ENCODE results near the gene HES2.
A peak's percentile ranks its signal among the peaks of the same experiment; 100 is the strongest.
"Not testable (repeated sequence)": the region's sequence is repeated elsewhere in the genome, so short reads cannot be mapped to it uniquely, and the experiment has no call there.

HES2 gene

DNA sequence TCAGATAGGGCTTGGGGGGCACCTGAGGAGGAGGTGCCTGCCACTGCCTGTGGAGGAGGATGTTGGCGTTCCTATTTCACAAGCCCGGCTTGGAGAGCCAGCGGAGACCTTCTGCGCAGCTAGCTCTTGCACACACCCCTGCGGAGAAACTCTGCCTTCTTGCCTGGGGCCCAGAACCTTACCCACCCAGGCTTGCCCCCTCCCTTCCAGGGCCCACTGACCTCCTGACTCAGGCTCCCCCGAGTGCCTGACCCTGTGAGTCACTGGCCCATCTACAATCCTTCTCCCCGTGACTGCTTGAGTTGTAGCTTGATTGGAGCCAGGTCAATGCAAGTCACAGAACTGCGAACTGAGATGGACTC lies 3.4 kb downstream of the HES2 start:
- no peak for DNase-seq

DNA sequence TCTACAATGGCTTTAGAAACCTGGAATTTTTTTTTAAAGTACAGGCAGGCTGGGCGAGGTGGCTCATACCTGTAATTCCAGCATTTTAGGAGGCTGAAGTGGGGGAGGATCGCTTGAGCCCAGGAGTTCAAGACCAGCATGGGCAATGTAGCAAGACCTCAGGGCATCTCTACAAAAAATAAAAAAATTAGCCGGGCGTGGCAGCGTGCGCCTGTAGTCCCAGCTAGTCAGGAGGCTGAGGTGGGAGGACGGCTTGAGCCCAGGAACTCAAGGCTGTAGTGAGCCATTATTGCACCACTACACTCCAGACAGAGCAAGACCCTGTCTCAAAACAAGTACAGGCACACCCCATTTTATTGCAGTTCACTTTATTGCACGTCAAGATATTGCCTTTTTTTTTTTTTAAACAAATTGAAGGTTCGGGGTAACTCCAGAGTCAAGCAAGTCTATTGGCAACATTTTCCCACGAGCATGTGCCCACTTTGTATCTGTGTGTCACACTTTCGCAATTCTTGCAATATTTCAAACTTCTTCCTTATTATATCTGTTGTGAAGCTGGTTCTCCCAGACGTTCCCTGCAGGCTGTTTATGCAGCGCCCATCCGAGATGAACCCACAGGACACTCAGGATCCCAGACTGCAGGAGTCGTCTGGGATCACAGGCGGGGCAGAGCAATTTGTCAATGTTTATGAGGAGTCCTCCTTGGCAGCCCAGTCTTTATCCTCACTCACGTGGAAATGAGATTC lies 4.7 kb downstream of the HES2 start:
- DNase-seq, result peak; percentile 64 to 81 (median 78)

DNA sequence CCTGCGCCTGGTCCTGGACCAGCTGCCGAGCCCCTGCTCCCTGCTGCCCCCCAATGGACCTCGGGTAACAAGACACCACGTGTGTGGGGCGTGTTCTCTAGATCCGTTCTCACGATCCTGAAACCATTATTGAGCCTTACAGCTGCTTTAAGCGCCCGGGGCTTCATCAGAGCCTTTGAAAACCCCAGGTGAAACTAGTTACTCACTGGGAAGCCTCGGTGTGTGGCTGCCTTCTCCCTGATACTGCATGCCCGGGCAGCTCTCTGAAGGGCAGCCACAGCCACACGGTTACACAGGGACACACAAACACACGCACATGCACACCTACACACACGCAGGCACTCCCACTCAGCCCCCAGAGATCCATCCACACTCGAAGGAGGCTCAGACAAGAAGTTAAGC lies 5.3 kb downstream of the HES2 start:
- peak; percentile 35 to 61 (median 39) for DNase-seq

DNA sequence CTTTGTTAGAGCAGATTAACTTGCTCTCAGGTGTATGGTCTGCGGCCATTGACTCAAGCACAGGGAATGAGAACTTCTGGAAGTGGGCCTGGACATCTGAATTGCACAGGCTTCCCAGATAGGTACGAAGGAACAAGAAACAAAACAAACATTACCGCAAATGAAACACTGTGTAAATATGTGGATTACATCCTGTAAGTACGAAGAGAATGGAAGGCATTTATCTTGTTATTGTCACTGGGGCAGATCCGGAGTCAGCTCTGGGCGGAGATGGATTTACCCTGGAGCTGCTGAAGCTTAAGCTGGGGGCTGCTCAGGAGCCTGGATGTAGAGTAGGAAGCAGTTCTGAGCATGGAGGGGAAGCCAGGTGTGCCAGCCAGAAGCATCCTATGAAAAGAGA lies 6.8 kb downstream of the HES2 start:
- no peak for DNase-seq

DNA sequence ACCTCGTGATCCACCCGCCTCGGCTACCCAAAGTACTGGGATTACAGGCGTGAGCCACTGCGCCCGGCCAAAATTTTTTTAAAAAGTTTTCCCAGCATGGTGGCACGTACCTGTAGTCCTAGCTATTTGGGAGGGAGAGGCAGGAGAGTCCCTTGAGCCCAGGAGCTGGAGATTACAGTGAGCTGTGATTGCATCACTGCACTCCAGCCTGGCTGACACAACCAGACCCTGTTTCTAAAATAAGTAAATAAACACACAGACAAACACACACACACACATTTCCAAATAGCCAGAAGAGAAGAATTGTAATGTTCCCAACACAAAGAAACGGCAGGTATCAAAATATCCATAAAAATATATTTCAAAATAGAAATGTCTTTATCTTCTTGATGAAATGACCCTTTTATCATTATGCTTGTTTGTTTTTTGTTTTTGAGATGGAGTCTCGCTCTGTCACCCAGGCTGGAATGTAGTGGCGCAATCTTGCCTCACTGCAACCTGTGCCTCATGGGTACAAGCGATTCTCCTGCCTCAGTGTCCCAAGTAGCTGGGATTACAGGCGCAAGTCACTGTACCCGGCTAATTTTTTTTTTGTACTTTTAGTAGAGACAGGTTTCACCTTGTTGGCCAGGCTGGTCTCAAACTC lies 9.3 kb downstream of the HES2 start:
- no peak for DNase-seq

DNA sequence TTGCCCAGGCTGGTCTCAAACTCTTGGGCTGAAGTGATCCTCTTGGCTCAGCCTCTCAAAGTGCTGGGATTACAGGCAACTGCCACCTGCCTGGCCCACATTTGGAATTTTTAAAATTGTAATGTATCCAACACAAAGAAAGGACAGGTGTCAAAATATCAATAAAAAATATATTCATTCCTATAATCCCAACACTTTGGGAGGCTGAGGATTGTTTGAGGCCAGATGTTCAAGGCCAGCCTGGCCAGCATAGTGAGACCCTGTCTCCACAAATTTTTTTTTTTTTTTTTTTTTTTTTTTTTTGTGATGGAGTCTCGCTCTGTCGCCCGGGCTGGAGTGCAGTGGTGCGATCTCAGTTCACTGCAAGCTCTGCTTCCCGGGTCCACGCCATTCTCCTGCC lies 10.0 kb downstream of the HES2 start:
- no peak for DNase-seq

DNA sequence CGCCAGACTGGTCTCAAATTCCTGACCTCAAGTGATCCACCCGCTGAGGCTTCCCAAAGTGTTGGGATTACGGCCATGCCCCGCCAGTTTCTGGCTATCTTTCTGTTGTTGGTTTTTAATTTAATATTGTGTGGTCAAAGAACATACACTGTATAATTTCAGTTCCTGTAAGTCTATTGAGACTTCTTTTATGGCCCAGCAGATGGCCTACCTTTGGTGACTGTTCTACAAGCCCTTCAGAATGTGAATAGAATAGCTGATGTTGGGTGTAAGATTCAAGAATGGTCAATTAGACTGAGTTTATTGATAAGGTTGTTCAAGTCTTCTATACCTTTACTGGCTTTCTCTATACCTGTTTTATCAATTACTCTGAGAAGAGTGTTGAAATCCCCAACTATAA lies 10.7 kb downstream of the HES2 start:
- DNase-seq, result no peak

DNA sequence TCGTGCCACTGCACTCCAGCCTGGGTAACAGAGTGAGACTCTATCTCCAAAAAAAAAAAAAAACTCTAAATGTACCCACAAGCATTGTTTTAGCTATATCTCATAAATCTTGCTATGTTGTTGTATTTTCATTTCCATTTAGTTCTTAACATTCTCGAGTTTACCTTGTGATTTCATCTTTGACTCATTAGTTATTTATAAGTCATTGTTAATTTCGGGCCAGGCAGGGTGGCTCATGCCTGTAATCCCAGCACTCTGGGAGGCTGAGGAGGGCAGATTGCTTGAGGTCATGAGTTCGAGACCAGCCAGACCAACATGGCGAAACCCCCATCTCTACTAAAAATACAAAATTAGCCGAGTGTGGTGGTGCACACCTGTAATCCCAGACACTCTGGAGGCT lies 11.7 kb downstream of the HES2 start:
- DNase-seq, result no peak

DNA sequence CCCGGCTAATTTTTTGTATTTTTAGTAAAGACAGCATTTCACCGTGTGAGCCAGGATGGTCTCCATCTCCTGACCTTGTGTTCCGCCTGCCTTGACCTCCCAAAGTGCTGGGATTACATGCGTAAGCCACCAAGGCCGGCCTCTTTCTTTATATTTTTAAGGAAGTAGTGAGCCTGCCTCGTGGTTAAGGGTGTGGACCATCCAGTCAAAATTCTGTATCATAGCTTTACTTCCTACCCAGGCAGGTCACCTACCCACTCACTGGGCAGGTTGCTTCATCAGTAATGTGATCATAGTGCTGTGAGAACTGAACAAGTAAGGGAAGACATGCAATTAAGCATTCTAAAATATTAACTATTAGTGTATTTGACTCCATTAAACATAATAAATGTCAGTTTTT lies 18.0 kb downstream of the HES2 start:
- DNase-seq, result peak; percentile 71 to 81 (median 73)

DNA sequence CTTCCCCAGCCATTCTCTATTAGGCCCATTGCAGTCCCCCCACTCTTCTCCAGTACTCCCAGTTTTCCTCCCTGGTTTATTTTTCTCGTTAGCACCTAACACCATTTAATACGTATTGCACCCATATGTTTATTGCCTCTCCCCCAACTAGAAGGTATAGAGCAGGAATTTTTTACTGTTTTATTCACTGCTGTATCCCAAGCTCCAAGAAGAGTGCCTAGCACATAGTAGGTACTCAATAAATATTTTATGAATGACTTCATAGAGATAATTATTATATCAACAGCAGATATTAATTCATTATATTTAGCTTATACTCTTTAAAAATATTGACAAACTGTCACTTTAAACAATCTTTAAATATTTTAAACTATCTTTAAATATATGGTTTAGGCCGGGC lies 20.4 kb downstream of the HES2 start:
- DNase-seq, result no peak

DNA sequence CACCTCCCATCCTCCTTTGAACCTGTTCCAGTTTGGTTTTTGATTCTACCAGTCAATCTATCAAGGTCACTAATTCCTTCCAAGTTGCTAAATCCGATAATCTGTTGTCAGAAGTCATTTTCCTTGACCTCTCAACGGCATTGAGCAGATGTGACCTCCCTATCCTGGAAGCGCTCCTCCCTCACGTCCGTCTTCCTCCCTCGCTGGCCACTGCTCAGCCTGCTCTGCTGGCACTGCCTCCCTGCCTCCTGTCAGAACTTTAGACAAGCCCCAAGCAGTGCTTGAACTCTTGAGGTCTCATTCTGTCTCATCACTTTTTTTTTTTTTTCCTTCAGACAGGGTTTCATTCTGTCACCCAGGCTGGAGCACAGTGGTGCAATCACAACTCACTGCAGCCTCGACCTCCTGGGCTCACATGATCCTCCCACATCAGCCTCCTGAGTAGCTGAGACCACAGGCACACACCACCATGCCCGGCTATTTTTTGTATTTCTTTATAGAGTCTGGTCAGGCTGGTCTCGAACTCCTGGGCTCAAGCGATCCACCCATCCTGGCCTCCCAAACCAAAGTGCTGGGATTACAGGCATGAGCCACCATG lies 21.8 kb downstream of the HES2 start:
- DNase-seq, result no peak

DNA sequence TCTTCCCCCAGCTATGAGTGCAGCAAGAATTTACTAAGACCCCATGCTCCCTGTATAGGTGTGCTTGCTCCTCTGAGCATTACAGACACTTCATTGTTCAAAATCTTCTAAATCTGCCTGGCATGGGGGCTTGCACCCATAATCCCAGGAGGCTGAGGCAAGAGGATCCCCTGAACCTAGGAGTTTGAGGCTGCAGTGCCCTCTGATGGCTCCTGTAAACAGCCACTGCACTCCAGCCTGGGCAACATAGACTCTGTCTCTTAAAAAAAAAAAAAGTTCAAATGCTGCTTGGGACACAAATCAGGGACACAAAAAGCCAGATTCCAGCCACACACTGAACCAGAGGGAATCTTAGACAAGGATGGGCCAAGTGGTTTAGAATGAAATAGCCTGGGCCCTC lies 22.7 kb downstream of the HES2 start:
- DNase-seq, result no peak

DNA sequence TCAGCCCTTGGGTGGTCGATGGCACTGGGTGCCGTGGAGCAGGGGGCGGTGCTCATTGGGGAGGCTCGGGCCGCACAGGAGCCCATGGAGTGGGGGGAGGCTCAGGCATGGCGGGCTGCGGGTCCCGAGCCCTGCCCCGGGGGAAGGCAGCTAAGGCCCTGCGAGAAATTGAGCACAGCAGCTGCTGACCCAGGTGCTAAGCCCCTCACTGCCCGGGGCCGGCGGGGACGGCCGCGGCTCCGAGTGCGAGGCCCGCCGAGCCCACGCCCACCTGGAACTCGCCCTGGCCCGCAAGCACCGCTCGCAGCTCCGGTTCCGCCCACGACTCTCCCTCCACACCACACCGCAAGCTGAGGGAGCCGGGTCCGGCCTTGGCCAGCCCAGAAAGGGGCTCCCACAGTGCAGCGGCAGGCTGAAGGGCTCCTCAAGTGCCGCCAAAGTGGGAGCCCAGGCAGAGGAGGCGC lies 23.9 kb downstream of the HES2 start:
- not testable (repeated sequence) for DNase-seq

DNA sequence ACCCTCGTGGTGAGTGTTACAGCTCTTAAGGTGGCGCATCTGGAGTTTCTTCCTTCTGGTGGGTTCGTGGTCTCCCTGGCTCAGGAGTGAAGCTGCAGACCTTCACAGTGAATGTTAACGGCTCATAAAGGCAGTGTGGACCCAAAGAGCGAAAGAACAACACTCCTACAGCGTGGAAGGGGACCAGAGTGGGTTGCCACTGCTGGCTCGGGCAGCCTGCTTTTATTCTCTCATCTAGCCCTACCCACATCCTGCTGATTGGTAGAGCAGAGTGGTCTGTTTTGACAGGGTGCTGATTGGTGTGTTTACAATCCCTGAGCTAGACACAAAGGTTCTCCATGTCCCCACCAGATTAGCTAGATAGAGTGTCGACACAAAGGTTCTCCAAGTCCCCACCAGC lies 24.6 kb downstream of the HES2 start:
- not testable (repeated sequence) for DNase-seq

DNA sequence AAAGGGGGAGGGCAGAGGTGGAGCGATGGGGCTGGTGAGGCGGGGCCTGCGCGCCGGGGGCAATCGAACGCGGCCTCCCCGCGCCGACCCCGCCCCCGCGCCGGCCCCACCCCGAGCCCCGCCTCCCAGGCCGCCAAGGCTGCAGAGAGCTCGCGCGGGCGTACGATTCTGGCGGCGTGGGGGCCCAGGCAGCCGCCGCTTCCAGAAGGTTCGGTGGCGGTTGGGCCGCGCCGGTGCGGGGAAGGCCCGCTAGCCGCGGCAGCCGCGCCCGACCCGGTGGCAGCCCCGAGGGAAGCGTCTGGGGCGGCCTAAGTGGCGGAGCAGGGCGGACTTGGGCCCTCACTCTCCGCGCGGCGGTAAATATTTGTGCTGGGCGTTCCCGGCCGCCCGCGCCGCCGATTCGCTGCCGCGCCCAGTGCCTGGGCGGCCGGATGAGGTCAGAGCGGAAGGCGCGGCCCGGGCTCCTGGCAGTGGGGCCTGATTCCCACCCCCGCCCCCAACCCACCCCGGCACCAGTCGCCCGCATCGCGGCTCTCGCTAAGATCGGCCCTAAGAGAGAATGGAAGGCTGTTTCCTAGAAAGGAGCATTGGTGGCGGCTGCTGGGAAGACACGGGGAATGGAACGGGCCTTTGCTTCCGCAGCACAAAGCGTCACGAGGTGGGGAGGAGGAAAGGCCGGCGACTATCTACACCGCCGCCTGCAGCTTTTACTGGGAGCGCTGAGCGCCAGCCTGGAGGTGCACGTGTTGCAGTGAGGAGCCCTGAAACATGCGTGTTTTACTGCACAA lies 26.1 kb downstream of the HES2 start, which contains the start of gene ACOT7:
Gene ACOT7 (minus strand): TSS at position 368 of the 788 bp plus-strand sequence. CDS start 368 bp downstream, outside the sequence.
- DNase-seq, result peak; percentile 89 to 98 (median 96)

DNA sequence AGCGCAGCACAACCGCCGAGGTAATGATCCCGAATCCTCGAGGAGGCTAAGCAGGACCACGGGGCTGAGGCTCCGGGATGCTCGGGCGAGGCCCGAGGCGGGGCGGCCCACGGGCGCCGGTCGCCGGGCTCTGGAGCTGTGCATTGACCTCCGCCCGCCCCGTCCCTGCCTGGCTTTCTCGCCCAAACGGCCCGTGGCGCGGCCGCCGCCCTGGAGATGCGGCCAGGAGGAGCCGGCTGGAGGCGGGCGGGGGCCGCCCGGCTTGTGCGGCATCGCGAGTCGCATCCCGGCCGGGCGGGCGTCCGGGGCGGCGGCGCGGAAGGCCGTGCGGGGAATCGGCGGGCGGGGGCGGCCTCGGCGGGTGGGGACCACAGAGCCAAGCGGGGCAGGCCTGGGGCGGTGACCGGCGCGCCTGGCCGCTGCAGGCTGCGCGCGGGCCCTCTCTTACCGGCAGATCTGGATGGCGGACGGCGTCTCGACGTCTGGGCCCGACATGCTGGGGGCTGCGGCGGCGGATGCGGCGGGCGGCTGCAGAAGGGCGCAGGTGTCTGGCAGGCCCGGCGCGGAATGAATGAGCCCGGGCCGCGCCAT lies 26.8 kb downstream of the HES2 start:
- DNase-seq, result peak; percentile 32 to 74 (median 52)

DNA sequence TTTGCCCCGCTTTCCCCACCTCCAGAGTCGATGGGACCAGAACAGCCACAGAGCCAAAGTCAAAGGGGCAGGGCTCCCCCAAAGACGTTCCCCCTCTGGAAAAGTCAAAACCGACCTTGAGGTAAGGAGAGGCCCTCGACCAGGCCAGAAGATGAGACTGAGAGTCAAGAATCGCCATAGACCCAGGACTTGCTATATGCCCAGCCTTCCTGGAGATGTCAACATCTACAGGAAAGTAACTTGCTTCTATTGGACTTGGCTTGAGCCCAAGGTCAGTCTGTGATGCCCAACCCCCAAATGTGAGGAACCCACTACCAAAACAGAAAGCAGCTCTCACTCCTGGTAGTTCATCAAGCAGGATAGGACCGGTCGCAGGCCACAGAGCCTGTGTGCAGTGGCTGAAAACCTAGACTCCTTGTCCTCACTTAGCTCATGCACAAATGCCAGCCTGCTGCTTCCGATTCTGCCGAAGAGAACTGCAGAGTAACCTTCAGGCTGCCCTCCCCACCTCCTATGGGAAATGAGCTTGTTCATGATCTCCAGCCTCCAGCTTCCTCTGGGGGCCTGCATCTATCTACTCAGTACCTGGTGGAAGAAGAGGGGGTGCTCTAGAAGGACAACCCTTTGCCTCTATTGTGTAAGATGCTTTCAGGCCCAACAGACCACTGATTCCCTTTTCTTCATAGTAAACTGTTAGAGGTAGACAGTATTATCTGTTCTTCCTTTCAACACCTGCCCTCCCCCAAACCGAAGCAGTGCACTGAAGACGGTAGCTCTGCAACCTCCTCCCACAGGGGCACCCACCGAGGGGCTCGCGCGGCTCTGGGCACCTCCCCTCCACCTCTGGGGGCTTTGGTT lies 27.5 kb downstream of the HES2 start:
- no peak for DNase-seq

DNA sequence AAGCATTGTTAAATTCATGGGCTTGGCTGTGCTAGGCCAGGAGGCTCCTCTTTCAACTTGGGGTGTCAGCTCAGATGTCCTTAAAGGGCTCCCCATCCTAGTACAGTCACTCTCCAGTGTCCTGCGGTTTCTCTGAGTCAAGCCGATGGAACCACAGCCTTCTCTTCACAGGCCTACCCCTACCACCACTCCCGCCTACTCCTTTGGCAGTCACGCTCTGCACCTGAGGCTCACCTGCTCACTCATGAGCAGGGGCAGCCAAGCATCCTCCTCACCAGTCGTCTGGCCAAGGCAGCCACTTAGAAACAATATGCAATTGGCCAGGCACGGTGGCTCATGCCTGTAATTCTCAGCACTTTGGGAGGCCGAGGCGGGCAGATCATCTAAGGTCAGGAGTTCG lies 29.7 kb downstream of the HES2 start:
- DNase-seq, result no peak

DNA sequence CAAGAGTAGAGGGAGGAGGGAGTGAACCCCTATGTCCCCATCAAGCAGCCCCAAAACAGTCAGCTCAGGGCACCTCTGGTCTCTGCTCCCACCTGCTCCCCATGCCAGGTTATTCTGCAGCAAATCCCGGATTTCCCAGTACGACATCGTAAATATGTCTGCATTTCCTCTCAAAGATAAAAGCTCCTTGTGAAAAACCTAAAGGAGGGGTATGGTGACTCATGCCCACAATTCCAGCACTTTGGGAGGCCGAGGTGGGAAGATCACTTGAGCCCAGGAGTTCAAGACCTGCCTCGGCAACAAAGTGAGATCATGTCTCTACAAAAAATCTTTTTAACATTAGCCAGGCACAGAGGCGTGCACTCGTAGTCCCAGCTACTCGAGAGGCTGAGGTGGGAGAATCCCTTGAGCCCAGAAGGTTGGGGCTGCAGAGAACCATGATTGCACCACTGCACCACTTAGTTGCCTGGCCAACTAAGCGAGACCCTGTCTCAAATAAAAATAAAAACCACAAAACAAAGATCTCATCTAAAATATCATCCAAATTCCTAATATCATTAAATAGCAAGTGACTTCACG lies 33.3 kb downstream of the HES2 start:
- DNase-seq, result no peak

DNA sequence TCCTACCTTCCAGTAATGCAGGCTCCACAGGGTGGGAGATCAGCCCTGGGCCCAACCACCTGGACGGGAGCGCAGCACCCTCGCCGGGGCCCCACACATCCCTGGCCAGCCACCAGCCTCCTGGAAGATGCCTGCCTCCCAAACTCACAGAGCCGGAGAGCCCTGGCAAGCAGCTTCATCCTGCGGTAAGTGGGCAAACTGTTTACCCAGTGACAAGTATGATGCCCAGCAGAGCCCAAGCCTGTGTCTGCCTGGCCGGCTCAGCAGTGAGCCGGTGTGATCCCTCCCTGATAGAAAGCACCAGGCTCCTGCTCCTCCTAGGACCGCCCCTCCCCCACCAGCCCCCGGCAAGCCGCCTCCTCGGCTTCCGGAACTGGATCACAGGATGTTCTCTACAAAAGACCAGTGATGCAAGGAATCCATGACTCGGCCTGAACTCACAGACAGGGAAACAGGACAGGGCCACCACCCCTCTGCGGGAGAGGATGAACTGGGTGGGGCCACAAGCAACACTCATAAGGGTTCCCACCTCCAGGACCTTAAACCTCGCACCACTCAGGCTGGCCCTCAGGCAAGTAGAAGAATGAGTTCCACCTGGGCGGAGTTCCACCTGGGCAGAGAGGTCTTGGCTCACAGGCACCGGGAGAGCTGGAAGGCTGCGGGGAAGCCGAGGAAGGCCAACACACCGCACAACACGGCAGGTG lies 34.1 kb downstream of the HES2 start:
- peak in 1 of 3 donors; percentile 24 for DNase-seq

DNA sequence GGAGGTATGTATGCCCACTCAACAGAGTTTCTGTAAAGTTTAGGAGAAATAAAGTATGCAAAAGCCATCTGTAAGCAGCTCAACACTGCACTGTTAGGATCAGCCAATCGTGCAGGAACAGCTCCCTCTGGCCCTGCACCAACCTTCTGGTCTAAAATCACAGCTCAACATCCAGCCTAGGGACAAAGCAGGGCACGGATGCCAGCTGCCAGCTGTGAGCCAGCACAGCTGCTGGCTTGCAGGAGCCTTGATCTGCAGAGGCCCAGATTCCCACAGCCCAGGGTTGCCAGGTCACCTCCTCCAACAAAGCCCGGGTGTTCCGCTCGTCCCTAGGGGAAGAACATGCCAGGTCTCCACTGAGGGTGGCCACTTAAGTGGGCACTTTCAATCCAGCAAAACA lies 34.8 kb downstream of the HES2 start:
- DNase-seq, result no peak

Data from suppressor macrophage treated with lipopolysaccharide for 1 hour (primary cell).